ENCODE measurements around the gene NNMT.

GRCh38 chr11:114350022-114350421 lies 53.8 kb downstream of the NNMT start:
- TF ChIP-seq ETV5 (CRISPR knock-in tag; IDR thresholded peaks at IDR 0.05; ENCODE audit: low read depth) = no peak
- TF ChIP-seq CTCF (IDR thresholded peaks at IDR 0.05 in 2 of 3, conservative IDR thresholded peaks at IDR 0.05 in 1 of 3; ENCODE audit: insufficient read depth in 2 of 3, low read depth in 1 of 3, low read length in 3 of 3) = no peak
- TF ChIP-seq EZH2 (IDR thresholded peaks at IDR 0.05; ENCODE audit: borderline replicate concordance, low read depth, low read length) = no peak
- TF ChIP-seq ZBTB1 (CRISPR knock-in tag; IDR thresholded peaks at IDR 0.05; ENCODE audit: borderline replicate concordance, low read depth) = no peak
- TF ChIP-seq CEBPB (tag; IDR thresholded peaks at IDR 0.05) = no peak
- no peak for TF ChIP-seq SREBF2 (CRISPR knock-in tag; IDR thresholded peaks at IDR 0.05)
- no peak for TF ChIP-seq ZNF766 (CRISPR knock-in tag; conservative IDR thresholded peaks at IDR 0.05)
- TF ChIP-seq ZNF175 (CRISPR knock-in tag; IDR thresholded peaks at IDR 0.05; ENCODE audit: low read depth) = no peak
- TF ChIP-seq MYNN (IDR thresholded peaks at IDR 0.05) = no peak
- no peak for TF ChIP-seq MYNN (CRISPR knock-in tag; IDR thresholded peaks at IDR 0.05)
- no peak for TF ChIP-seq SPI1 (IDR thresholded peaks at IDR 0.05; ENCODE audit: borderline replicate concordance, low read depth, low read length)
- no peak for TF ChIP-seq RCOR1 (IDR thresholded peaks at IDR 0.05; ENCODE audit: borderline replicate concordance in 1 of 2, low read depth in 2 of 2, low read length in 2 of 2)
- no peak for TF ChIP-seq FOSL1 (tag; conservative IDR thresholded peaks at IDR 0.05)
- TF ChIP-seq ZBTB17 (CRISPR knock-in tag; IDR thresholded peaks at IDR 0.05) = no peak
- TF ChIP-seq SMARCE1 (IDR thresholded peaks at IDR 0.05) = no peak

Data from K562 (cell line).